Amniotic epithelial cell (primary cell): ENCODE results near the gene TMEM114.

Experiments
- DNase-seq: peaks from one replicate; pipeline ENCODE4 v3.0.0-alpha.2; 2010; ENCODE audit warnings: low read depth

TMEM114 gene

GRCh38 chr16:8548166-8548565 is 42.1 kb downstream of the TMEM114 start:
- no peak for DNase-seq

- no peak for DNase-seq
Observed at GRCh38 chr16:8547762-8548161, 42.5 kb downstream of the TMEM114 start.

- DNase-seq = no peak
Observed at GRCh38 chr16:8544406-8544805, 45.9 kb downstream of the TMEM114 start.

GRCh38 chr16:8543258-8543657 is 47.1 kb downstream of the TMEM114 start:
- no peak for DNase-seq

- no peak for DNase-seq
Observed at GRCh38 chr16:8542393-8542792, 47.9 kb downstream of the TMEM114 start.

GRCh38 chr16:8541868-8542267 is 48.4 kb downstream of the TMEM114 start:
- no peak for DNase-seq

- no peak for DNase-seq
Observed at GRCh38 chr16:8537691-8538342, 52.5 kb downstream of the TMEM114 start.

GRCh38 chr16:8533509-8533908 is 56.8 kb downstream of the TMEM114 start:
- DNase-seq = no peak

GRCh38 chr16:8530752-8531384 is 59.4 kb downstream of the TMEM114 start:
- DNase-seq = no peak

- no peak for DNase-seq
Observed at GRCh38 chr16:8528471-8528870, 61.8 kb downstream of the TMEM114 start.

- no peak for DNase-seq
Observed at GRCh38 chr16:8523932-8524331, 66.4 kb downstream of the TMEM114 start.

- DNase-seq = no peak
Observed at GRCh38 chr16:8522757-8523156, 67.6 kb downstream of the TMEM114 start.

GRCh38 chr16:8519643-8520042 is 70.7 kb downstream of the TMEM114 start:
- DNase-seq = no peak
